Endodermal cell (in vitro differentiated cells): Measurements from ENCODE around the gene ARID1A. TPM values are rescaled to one million over a fixed set of nuclear protein-coding genes. Genes with fewer than 3 reads are reported as not detected.

Experiments
- DNase-seq: peaks from one replicate; pipeline ENCODE4 v3.0.0-alpha.2; 2017
- H3K27ac ChIP-seq: 2 replicates; pipeline ENCODE4 v1.5.1; 2013; ENCODE audit warnings: mild to moderate bottlenecking, low read depth, low read length, moderate library complexity
- H3K27me3 ChIP-seq: 2 replicates; pipeline ENCODE4 v1.6.1; 2013; ENCODE audit warnings: mild to moderate bottlenecking, low read length, moderate library complexity; ENCODE audit not compliant: insufficient read depth, control insufficient read depth, poor library complexity, severe bottlenecking
- H3K36me3 ChIP-seq: 2 replicates; pipeline ENCODE4 v1.7.0; 2013; ENCODE audit warnings: mild to moderate bottlenecking, low read length, moderate library complexity; ENCODE audit not compliant: control insufficient read depth, insufficient read depth
- H3K4me1 ChIP-seq: one replicate; pipeline ENCODE4 v1.7.0; 2013; ENCODE audit warnings: low read length; ENCODE audit not compliant: control insufficient read depth, insufficient read depth
- H3K4me3 ChIP-seq: 2 replicates; pipeline ENCODE4 v1.5.1; 2013; ENCODE audit warnings: mild to moderate bottlenecking, low read length, moderate library complexity
- H3K9ac ChIP-seq: 2 replicates; pipeline ENCODE4 v1.6.1; 2013; ENCODE audit warnings: mild to moderate bottlenecking, low read length, moderate library complexity; ENCODE audit not compliant: poor library complexity, severe bottlenecking; ENCODE audit errors: extremely low read depth
- H3K9me3 ChIP-seq: 2 replicates; pipeline ENCODE4 v1.6.1; 2013; ENCODE audit warnings: mild to moderate bottlenecking, low read length, moderate library complexity; ENCODE audit not compliant: control insufficient read depth
- H3K27ac Mint-ChIP-seq: 2 replicates; pipeline ENCODE4 v1.8.0; 2020; ENCODE audit warnings: mixed read lengths
- H3K27me3 Mint-ChIP-seq: 2 replicates; pipeline ENCODE4 v1.8.0; 2021; ENCODE audit warnings: mild to moderate bottlenecking, mixed read lengths; ENCODE audit not compliant: insufficient read depth
- H3K36me3 Mint-ChIP-seq: 2 replicates; pipeline ENCODE4 v1.8.0; 2020; ENCODE audit warnings: low read depth, mixed read lengths
- H3K4me1 Mint-ChIP-seq: 2 replicates; pipeline ENCODE4 v1.8.0; 2020; ENCODE audit warnings: mixed read lengths
- H3K4me3 Mint-ChIP-seq: 2 replicates; pipeline ENCODE4 v1.8.0; 2020; ENCODE audit warnings: mild to moderate bottlenecking, moderate library complexity, mixed read lengths
- H3K9me3 Mint-ChIP-seq: 2 replicates; pipeline ENCODE4 v1.8.0; 2020; ENCODE audit warnings: mild to moderate bottlenecking, mixed read lengths
- WGBS, 2 experiments: methylation state at CpG; one replicate each; pipeline versions ENCODE4 v1.1.5 to v1.1.7; 2013; ENCODE audit warnings: missing lambda C conversion rate in 2 of 2, mixed read lengths in 1 of 2; ENCODE audit not compliant: insufficient coverage in 1 of 2, insufficient read length in 1 of 2; 5-methylcytosine and 5-hydroxymethylcytosine counted together
- total RNA-seq, 2 donors: library from RNA; stranded (reverse); fragmentation: NEBNext Ultra II Directional in 1 of 2; extraction: Animal tissue kit (Norgen Biotek cat#: 25700) in 1 of 2; gene quantifications; 2 replicates in 1 of 2; 3 replicates in 1 of 2; pipeline ENCODE4 v1.2.1, GENCODE V29; 2021
- TF ChIP-seq, protein P1 (sequence below): fragments of 200-600 bp; sonication (generic); conservative IDR thresholded peaks from 2 replicates; pipeline ENCODE4 v1.5.0; 2021; ENCODE audit warnings: antibody characterized with exemption, mild to moderate bottlenecking

Gene ARID1A
- total RNA-seq, 2 donors from 2014 or later, result 118 to 128 TPM

DNA sequence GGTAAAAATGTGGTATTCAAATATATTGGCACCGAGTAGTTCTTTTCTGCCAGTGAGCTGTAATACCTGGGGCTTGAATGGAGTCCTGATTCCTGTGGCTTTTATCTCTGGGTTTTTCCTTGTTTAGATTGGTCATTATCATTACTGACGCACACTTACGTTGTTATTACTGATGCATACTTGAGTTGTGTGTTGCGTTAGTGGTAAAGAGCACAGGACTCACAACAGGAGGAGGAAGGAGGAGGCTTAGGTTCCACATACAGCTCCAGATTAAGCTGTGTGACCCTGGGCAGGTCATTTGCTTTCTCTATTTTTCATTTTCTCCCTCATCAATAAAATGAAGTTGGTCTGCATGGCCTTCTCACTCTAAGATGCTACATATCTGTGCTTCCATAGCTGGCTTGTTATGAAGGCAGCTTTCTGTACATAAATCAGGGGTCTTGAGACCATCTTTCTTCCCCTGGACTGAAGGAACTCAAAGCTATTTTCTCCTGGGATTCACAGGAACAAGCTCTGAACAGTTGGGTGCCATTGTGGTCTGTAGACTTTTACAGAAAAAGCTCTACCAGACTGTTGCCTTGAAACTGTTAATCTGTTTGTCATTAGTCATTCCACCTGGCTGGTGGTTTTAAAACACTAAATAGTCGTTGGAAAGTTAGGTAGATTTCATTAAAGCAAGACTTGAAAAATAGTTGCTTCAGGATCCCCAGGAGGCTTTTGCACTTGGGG is 5.6 kb downstream of the ARID1A start:
- no peak for DNase-seq
- 75 to 96% methylated on average over 4 to 5 of the region's 5 CpGs for WGBS, 2 experiments
- peak overlapping the region; percentile 87 for H3K4me3 ChIP-seq

DNA sequence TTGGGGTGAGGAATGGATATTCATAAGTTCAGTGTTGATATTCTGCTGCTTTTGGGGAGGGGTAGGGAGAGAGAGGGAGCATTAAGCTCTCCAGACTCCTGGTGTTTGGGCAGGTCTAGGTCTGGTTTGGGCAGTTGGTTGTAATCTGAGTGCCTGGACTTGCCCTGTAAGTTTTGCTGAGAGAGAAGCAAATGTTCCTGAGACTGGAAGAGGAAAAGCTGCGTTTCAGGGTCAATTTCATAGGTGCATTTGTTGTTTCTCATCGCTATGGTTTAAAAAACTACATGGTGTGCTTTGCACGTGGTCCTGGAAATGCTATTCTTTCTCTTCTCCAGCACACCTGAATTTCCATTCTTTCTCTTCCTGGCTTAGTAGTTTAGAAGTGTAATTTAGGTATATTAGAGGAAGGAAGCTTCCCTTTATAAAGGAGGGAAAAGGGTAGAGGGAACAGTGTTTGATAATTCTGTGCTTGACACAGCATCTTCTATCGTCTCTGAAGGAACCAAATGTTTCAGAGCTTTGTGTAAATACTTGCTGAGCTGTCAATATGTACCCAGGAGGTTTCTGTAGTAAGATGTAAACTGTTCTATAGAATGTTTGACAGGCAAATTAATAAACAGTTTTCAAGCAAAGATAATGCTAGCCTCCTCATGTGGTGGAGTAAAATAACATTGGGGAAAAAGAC is 6.3 kb downstream of the ARID1A start:
- H3K4me3 ChIP-seq, result peak overlapping the region; percentile 87
- TF ChIP-seq, protein P1, sequence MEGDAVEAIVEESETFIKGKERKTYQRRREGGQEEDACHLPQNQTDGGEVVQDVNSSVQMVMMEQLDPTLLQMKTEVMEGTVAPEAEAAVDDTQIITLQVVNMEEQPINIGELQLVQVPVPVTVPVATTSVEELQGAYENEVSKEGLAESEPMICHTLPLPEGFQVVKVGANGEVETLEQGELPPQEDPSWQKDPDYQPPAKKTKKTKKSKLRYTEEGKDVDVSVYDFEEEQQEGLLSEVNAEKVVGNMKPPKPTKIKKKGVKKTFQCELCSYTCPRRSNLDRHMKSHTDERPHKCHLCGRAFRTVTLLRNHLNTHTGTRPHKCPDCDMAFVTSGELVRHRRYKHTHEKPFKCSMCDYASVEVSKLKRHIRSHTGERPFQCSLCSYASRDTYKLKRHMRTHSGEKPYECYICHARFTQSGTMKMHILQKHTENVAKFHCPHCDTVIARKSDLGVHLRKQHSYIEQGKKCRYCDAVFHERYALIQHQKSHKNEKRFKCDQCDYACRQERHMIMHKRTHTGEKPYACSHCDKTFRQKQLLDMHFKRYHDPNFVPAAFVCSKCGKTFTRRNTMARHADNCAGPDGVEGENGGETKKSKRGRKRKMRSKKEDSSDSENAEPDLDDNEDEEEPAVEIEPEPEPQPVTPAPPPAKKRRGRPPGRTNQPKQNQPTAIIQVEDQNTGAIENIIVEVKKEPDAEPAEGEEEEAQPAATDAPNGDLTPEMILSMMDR, result no peak
- Mint-ChIP-seq H3K4me3 (no peak overlapping the region), H3K27ac (no peak overlapping the region), H3K27me3 (no peaks in the 10 kb centered on the region), H3K9me3 (no peaks in the 10 kb centered on the region), H3K4me1 (peaks cover 18% of the 10 kb centered on the region), H3K36me3 (peaks cover 8% of the 10 kb centered on the region)
- H3K36me3 ChIP-seq, result peaks cover 14% of the 10 kb centered on the region
- WGBS, 2 experiments, result 68 to 73% methylated on average over 4 of the region's 4 CpGs
- no peaks in the 10 kb centered on the region for H3K9me3 ChIP-seq
- H3K27ac ChIP-seq, result no peak overlapping the region
- H3K27me3 ChIP-seq, result no peaks in the 10 kb centered on the region
- H3K4me1 ChIP-seq, result peaks cover 37% of the 10 kb centered on the region
- no peak for DNase-seq
- H3K9ac ChIP-seq, result peak overlapping the region; percentile 14

More for the DNA sequence above, 5.6 kb downstream of the ARID1A start:
- H3K27me3 ChIP-seq, result no peaks in the 10 kb centered on the region
- Mint-ChIP-seq H3K27ac (no peak overlapping the region), H3K9me3 (no peaks in the 10 kb centered on the region), H3K4me3 (no peak overlapping the region), H3K36me3 (peaks cover 5% of the 10 kb centered on the region), H3K4me1 (peaks cover 14% of the 10 kb centered on the region), H3K27me3 (no peaks in the 10 kb centered on the region)
- H3K27ac ChIP-seq, result no peak overlapping the region
- H3K9me3 ChIP-seq, result no peaks in the 10 kb centered on the region
- H3K4me1 ChIP-seq, result peaks cover 34% of the 10 kb centered on the region
- peak overlapping the region; percentile 14 for H3K9ac ChIP-seq
- TF ChIP-seq, protein P1, result no peak
- H3K36me3 ChIP-seq, result peaks cover 9% of the 10 kb centered on the region

DNA sequence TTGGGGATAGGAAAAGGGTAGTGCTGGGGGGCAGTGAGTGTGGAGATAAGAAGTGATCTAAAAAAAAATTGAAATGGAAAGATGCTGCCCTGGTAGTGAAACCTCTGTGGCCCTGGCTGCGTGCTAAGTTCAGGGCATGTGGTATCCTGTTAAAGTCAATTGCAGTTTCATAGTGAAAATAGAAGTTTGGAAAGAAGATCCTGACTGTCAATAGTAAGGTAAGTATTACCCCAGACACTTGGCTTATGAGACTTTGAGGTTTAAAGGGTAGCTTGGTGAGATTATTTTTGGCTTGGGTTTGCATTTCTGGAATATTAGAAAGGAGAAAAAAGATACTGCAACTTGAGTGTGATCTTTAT is 6.8 kb downstream of the ARID1A start:
- peaks cover 18% of the 10 kb centered on the region for H3K4me1 Mint-ChIP-seq
- no peaks in the 10 kb centered on the region for H3K27me3 ChIP-seq
- DNase-seq, result no peak
- no peaks in the 10 kb centered on the region for H3K9me3 Mint-ChIP-seq
- peaks cover 12% of the 10 kb centered on the region for H3K36me3 Mint-ChIP-seq
- H3K27ac Mint-ChIP-seq, result no peak overlapping the region
- TF ChIP-seq, protein P1, result no peak
- H3K9me3 ChIP-seq, result no peaks in the 10 kb centered on the region
- peaks cover 17% of the 10 kb centered on the region for H3K36me3 ChIP-seq
- 92% methylated on average over 1 of the region's 1 CpG; no CpG with 5 or more reads in 1 of the 2 experiments for WGBS, 2 experiments
- H3K4me3 ChIP-seq, result peak overlapping the region; percentile 87
- no peaks in the 10 kb centered on the region for H3K27me3 Mint-ChIP-seq
- H3K9ac ChIP-seq, result peak overlapping the region; percentile 14
- no peak overlapping the region for H3K27ac ChIP-seq
- H3K4me1 ChIP-seq, result peaks cover 37% of the 10 kb centered on the region
- no peak overlapping the region for H3K4me3 Mint-ChIP-seq
